ENCODE data around the gene STAMBP.
A peak's percentile ranks its signal among the peaks of the same experiment; 100 is the strongest.
"Not testable (repeated sequence)": the region's sequence is repeated elsewhere in the genome, so short reads cannot be mapped to it uniquely, and the experiment has no call there.

Gene STAMBP

GRCh38 chr2:73888388-73888787, 59.6 kb downstream of the STAMBP start:
- no peak for DNase-seq

DNA sequence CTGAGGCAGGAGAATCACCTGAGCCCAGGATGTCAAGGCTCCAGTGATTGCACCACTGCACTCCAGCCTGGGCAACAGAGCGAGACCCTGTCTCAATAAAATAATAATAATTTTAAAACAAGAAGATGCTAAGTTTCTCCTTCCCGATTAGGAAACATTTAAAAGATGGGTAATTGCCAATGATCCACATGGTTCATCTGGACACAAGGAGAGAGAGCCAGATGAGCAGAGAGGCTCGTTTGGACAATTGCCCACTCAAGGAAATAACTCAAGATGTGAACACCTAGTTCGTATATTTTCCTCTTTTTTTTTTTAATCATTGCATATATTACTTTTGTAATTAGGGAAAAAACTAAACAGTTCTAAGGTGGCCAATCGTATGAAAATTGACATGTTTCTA, 60.4 kb downstream of the STAMBP start:
- no peak for DNase-seq

DNA sequence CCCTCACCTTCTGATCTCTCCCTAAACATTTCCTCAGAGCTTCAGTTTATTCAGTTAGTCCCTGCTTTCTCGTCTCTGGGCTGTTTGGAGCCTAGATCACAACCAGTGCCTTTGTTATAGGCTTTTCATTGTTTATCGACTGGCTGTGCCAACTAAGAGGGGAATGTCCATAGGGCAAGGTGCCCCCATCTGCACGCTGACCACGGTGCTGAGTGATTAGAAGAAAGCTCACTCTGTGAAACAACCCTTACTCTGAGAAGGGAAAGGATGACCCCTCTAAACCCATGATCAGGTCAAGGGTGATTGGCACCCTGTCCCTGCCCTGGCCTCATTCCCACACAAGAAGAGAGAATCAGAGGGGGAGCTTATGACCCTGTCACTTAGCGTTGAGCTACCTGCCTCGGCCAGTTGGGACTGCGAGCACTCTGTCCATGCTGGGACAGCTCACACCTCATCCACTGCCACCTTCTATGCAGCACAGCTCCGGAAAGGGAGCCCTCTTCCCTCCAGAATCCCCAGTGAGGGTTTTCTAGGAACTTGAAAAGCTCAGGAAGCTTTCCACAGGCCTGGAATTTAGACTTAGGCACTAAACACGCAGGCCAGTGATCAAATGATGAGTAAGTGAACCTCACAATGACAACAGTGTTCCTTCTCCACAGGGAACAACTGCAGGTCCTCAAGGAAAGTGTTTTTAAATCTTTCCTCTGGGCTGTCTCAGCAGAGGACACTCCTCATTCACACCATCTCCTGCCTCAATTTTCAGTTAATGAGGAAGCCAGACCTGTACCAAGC, 61.7 kb downstream of the STAMBP start:
- no peak for DNase-seq

DNA sequence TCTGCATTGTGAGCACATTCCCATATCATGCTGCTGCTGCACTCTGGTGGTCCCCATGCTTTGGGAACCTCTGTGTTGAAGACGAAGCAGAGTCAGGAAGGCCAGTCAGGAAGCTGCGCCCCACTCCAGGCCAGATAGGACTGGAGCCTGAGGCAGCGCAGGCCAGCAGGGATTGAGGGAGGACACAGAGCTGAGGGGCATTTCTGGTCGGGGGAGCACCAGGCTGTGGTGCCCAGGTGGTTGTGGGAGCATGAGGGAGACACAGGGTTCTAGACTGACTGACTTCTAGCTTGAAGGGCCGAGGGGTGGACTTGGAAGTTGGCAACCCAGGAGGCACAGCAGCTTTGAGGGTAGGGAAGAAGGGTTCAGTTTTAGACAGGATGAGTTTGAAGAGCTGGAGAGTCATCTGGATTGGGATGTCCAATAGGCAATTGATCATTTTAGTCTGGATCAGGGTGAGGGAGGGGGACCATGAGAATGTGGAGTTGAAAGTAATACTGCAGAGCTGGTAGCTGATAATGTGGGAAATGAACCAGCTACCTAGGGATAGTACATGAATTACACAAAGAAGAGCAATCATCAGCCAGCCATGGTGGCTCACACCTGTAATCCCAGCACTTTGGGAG, 62.6 kb downstream of the STAMBP start:
- no peak for DNase-seq

DNA sequence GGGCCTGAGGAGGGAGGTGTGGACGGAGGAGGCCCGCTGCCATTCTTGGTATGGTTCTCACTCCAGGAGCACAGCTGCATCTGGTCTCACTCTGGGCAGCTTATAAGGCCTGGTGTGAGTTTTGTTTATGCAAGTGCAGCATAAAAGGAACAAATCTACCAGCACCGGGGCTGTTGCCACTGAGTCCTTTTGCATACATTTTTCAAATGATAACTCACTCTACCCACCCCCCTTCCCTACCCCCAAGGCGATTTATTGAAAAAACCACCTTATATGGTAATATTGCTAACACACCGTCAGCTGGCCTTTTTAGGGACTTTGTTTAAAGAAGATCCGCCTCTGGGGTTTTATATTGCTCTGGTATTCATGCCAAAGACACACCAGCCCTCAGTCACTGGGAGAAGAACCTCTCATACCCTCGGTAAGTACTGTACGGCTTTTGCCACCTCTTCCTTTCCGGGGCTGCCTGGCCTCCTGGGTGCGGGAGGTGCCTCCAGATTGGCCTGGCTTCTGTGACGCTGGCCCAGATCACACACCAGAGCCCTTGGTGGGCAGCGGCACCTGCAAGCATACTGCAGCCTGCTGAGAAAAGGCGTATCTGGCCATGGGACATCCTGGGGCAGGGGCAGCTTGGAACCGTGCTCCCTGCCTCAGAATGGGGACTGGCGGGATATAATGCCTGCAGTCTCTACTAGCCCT, 64.0 kb downstream of the STAMBP start, which contains the start of gene ACTG2:
Gene ACTG2, plus strand, starts transcription at position 378 of the 699 bp plus-strand sequence. CDS start 8,304 bp downstream, outside the sequence.
- DNase-seq, result no peak

DNA sequence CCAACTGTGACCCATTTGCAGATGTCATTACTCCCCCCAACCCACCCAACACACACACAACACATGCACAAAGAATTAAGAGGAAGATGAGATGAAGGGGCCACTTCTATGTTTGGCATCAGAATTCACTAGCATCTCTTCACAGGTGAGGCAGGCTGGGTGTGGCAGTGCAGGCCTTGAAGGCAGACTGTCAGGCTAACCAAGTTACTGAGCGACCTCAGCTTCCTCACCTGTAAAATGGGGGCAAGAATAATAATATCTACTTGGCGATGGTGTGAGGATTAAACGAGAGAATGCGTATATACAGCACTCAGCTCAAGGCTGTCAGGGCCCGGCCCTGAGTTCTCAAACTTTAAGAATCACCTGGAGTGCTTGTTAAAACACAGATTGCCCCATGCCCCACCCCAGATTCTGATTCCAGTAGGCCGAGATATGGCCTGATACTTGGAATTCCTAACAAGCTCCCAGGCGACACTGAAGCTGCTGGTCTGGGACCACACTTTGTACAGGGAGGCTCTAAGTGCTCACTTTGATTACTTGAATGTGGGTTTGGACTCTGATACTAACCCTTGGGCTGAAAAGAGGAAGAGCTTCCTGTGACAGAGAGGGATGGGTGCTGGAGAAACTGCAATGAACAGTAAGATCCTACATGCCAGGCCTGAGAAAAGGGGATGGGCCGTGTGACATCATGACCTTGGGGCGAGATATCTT, 65.2 kb downstream of the STAMBP start:
- DNase-seq, result no peak

DNA sequence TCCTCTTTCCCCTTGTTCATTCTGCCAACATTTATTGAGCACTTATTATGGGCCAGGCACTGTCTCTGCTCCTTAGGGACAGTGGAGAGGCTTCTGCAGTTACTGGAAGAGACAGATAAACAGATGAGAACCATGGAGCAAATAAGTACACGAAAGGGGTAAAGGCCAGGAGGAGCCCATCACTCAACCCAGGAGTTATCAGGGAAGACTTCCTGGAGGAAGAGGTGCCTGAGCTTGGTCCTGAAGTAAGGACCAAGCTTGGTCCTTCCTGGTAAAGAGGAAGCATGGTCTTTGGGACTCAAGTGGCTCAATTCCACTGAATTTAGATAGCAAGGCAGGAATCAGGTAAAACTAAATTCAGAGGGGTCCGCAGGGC, 65.7 kb downstream of the STAMBP start:
- DNase-seq, result no peak

- no peak for DNase-seq
Measured at GRCh38 chr2:73894877-73895276, 66.1 kb downstream of the STAMBP start.

GRCh38 chr2:73895473-73895872, 66.7 kb downstream of the STAMBP start:
- DNase-seq, result no peak

DNA sequence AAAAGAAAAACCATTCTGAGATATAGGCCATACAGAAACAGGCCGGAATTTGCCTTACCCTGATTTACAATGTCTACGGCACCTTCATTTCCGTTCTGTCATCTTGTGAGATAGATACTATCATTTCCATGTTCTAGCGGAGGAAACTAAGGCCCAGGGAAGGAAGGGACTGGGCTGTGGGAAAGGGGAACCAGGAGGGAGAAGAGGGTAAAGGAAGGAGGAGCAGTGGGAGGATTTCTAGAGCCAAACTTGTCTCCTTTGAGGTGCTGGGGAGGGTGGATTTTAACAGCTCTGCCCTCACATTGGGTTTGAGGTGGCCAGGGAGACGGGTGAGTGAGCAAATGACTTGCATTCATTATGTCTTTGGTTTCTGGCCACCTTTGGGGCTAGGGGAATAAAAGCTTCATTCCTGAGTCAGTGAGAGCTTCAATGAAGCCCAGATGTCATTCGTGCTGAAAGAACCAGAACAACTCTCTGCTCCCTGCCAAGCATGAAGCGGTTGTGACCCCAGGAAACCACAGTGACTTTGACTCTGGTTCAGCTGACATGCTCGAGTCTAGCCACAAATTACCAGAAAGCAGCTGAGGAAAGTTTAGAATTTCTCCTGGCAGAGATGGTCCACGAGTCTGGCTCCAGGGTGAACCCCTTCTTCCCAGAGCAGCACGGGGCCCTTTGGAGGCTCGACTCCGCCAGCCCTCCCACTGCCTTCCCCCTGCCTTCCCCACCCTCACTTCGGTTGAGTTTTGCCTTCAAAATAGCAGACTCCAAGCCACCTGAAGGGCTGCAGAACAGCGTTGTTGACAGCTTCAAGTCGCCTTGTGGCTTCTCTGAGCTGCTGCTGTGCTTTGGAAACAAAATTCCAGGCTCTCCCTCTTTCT, 67.8 kb downstream of the STAMBP start:
- no peak for DNase-seq

GRCh38 chr2:73897240-73897583, 68.5 kb downstream of the STAMBP start:
- no peak for DNase-seq

GRCh38 chr2:73897934-73898333, 69.2 kb downstream of the STAMBP start:
- no peak for DNase-seq

GRCh38 chr2:73899801-73900336, 71.1 kb downstream of the STAMBP start:
- no peak for DNase-seq

DNA sequence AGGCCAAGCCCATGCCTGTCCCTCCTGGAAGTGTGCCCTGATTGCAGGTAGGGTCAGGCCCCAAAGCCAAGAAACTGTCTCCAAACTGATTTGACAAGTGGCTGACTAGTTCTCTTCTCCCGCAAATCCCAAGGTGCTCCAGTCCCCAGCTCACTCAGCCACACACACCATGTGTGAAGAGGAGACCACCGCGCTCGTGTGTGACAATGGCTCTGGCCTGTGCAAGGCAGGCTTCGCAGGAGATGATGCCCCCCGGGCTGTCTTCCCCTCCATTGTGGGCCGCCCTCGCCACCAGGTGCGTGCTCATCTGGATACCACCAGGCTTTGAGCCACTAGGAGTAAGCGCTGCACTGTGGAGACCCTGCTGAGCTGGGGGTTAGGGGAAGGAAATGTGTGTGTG, 72.4 kb downstream of the STAMBP start:
- DNase-seq, result no peak

DNA sequence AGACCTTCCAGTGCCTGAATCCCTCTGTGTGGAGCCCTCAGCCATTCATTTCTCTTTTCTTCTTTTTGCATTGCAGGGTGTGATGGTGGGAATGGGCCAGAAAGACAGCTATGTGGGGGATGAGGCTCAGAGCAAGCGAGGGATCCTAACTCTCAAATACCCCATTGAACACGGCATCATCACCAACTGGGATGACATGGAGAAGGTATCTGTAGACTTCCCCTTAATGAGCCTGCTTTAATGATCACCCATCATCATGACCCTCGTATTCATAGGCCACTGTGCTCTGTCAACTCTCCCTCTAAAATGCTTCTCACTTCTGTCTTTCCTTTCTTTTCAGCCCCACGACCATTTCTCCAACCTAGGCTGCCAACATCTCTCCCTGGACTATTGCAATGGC, 73.5 kb downstream of the STAMBP start:
- DNase-seq, result no peak

- DNase-seq, result no peak
Measured at GRCh38 chr2:73903313-73903712, 74.6 kb downstream of the STAMBP start.

DNA sequence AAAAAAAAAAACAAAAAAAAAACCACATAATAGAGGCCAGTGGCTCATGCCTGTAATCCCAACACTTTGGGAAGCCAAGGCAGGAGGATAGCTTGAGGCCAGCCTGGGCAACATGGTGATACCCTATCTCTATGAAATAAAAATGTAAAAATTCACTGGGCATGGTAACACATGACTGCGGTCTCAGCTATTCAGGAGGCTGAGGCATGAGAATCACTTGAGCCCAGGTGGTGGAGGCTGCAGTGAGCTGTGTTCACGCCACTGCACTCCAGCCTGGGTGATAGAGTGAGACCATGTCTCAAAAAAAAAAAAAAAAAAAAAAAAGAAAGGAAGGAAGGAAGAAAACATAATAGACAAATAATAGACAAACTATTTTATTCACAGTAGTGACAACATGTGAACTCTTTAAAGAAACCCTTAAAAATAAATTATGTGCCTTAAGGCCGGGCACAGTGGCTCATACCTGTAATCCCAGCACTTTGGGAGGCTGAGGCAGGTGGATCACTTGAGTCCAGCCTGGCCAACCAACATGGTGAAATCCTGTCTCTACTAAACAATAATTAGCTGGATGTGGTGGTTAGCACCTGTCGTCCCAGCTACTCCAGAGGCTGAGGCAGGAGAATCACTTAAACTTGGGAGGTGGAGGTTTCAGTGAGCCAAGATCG, 75.3 kb downstream of the STAMBP start:
- not testable (repeated sequence) for DNase-seq

DNA sequence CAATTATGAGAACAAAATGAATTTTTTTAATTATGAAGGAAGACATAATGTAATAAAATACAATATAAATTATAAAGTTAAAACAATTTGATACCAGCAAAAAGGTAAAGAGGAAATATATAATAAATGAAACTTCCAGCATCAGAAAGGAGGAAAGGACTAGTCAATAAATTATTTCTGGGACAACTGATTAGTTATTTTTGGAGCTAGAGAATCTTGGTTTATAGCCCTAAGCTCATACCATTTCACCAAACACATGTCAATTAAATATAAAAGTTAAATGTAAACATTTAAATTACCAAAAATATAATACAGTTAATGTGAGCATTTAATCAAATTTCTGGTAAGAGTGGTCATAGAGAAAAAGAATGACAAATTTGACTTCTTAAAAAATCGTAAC, 76.2 kb downstream of the STAMBP start:
- no peak for DNase-seq

GRCh38 chr2:73906847-73907505, 78.2 kb downstream of the STAMBP start:
- DNase-seq, result no peak

DNA sequence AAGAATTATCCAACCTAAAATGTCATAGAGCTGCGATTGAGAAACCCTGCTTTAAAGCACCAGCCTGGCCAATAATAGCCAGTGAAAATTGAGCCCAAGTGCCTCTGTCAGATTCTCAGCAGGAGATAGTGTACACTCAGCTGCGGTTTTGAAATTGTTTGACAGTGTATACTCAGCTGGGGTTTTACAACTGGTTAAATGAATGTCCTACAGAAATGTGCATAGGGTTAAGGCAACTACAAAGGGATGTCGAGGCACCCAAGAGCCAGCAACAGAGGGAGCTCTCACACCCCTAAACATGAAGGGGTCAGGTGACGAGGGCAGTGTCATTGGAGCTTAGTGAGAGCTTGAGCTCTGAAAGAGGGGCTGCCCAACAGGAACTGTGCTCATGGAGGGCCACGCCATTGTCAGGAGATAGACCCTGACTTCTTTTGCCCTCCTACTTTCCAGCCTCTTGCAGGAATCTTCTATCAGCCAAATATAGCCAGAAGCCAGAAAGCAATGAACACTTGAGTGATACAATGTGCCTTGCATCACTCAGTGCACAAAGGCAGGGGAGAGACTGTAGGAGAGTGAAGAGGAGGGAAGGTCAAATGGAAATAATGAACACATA, 79.2 kb downstream of the STAMBP start:
- peak; percentile 6 for DNase-seq
